GM12878 (cell line): Measurements from ENCODE around the gene TK1. TPM values are rescaled to one million over a fixed set of nuclear protein-coding genes. Genes with fewer than 3 reads are reported as not detected.

Source experiments
- ASH2L ChIP-seq: fragments of 300-600, 200-600 bp; sonication (generic); IDR thresholded peaks from 2 replicates; pipeline ENCODE4 v1.6.1; 2017; ENCODE audit warnings: low read depth, mild to moderate bottlenecking, borderline replicate concordance
- ATF7 ChIP-seq: fragments of 450-650 bp; IDR thresholded peaks from 2 replicates; pipeline ENCODE4 v1.6.1; 2016; ENCODE audit warnings: low read depth, mild to moderate bottlenecking
- CBFB ChIP-seq: IDR thresholded peaks from 2 replicates; pipeline ENCODE4 v1.6.1; 2016; ENCODE audit warnings: antibody characterized with exemption, low read depth
- CBX5 ChIP-seq: sonication (generic); IDR thresholded peaks from 2 replicates; pipeline ENCODE4 v1.6.1; 2016; ENCODE audit warnings: low read depth, moderate library complexity, mild to moderate bottlenecking, inconsistent platforms
- CEBPB ChIP-seq, 2 experiments: fragments of 150-350 bp in 1 of 2; IDR thresholded peaks; 2 replicates each; pipeline ENCODE4 v1.6.1; 2012 to 2014; ENCODE audit warnings: low read depth in 2 of 2, low read length in 2 of 2, borderline replicate concordance in 1 of 2, inconsistent platforms in 1 of 2
- CHD2 ChIP-seq: IDR thresholded peaks from 2 replicates; pipeline ENCODE4 v1.6.1; 2011; ENCODE audit warnings: low read depth, low read length, improper control_type of control experiment, borderline replicate concordance
- FOXK2 ChIP-seq: fragments of 450-650 bp; IDR thresholded peaks from 2 replicates; pipeline ENCODE4 v1.6.1; 2017; ENCODE audit warnings: mild to moderate bottlenecking, moderate library complexity
- GATAD2B ChIP-seq: fragments of 450-650 bp; conservative IDR thresholded peaks from 2 replicates; pipeline ENCODE4 v1.6.1; 2017; ENCODE audit warnings: low read depth, mild to moderate bottlenecking, moderate library complexity
- HDAC6 ChIP-seq: fragments of 200-600 bp; sonication (generic); IDR thresholded peaks from one replicate; pipeline ENCODE4 v1.8.0; 2017; ENCODE audit warnings: antibody characterized with exemption; ENCODE audit not compliant: unreplicated experiment
- KLF5 ChIP-seq: fragments of 450-650 bp; IDR thresholded peaks from 2 replicates; pipeline ENCODE4 v1.6.1; 2014; ENCODE audit warnings: mild to moderate bottlenecking; ENCODE audit not compliant: partially characterized antibody
- MEF2B ChIP-seq: fragments of 450-650 bp; IDR thresholded peaks from 2 replicates; pipeline ENCODE4 v1.6.1; 2018; ENCODE audit warnings: mild to moderate bottlenecking, moderate library complexity; ENCODE audit not compliant: partially characterized antibody, poor library complexity, severe bottlenecking
- NFXL1 ChIP-seq: fragments of 450-650 bp; IDR thresholded peaks from 2 replicates; pipeline ENCODE4 v1.6.1; 2017; ENCODE audit warnings: antibody characterized with exemption, mild to moderate bottlenecking, borderline replicate concordance
- NFYB ChIP-seq: IDR thresholded peaks from 2 replicates; pipeline ENCODE4 v1.6.1; 2011; ENCODE audit warnings: low read depth, mild to moderate bottlenecking, low read length, improper control_type of control experiment, moderate library complexity; ENCODE audit not compliant: insufficient read depth
- NKRF ChIP-seq: fragments of 450-650 bp; conservative IDR thresholded peaks from 2 replicates; pipeline ENCODE4 v1.6.1; 2017; ENCODE audit warnings: mild to moderate bottlenecking, moderate library complexity
- NRF1 ChIP-seq: conservative IDR thresholded peaks from 2 replicates; pipeline ENCODE4 v1.6.1; 2011; ENCODE audit warnings: mild to moderate bottlenecking, low read depth, low read length, improper control_type of control experiment
- POLR2AphosphoS5 ChIP-seq: IDR thresholded peaks from 2 replicates; pipeline ENCODE4 v1.6.1; 2011; ENCODE audit warnings: mild to moderate bottlenecking, low read length, inconsistent platforms
- RCOR1 ChIP-seq: conservative IDR thresholded peaks from 2 replicates; pipeline ENCODE4 v1.6.1; 2012; ENCODE audit warnings: low read depth, low read length, improper control_type of control experiment
- RELB ChIP-seq: fragments of 450-650 bp; IDR thresholded peaks from 2 replicates; pipeline ENCODE4 v1.6.1; 2017; ENCODE audit warnings: low read depth, mild to moderate bottlenecking, moderate library complexity
- RFX5 ChIP-seq: IDR thresholded peaks from 2 replicates; pipeline ENCODE4 v1.6.1; 2011; ENCODE audit warnings: low read depth, low read length, improper control_type of control experiment
- ZNF274 ChIP-seq: IDR thresholded peaks from one replicate; pipeline ENCODE4 v1.8.0; 2011; ENCODE audit not compliant: insufficient read length, insufficient read depth
- polyA plus RNA-seq, 11 experiments: library from polyadenylated mRNA; depleted of rRNA in 4 of 11; unstranded in 6 of 11; stranded (reverse) in 5 of 11; fragments of >200 nt; fragmentation: Nextera tagmentation in 4 of 11; fragmentation: Illumina TruSeq in 1 of 11; extraction: Ambion mirVana in 4 of 11; extraction: Trizol in 1 of 11; gene quantifications; 1 replicate in 1 of 11; 2 replicates in 10 of 11; pipeline versions ENCODE4 v1.2.1 to v1.2.3, GENCODE V29; 2011 to 2016; ENCODE audit warnings: inconsistent platforms in 2 of 11, missing spikeins in 2 of 11, low read depth in 1 of 11
- total RNA-seq, 4 experiments: library from RNA; depleted of rRNA in 3 of 4; stranded (reverse); fragments of >200 nt in 3 of 4; fragmentation: Illumina TruSeq in 1 of 4; extraction: Trizol in 1 of 4; gene quantifications; 2 replicates each; pipeline versions ENCODE4 v1.2.1 to v1.2.3, GENCODE V29; 2013 to 2021
- TF ChIP-seq, protein P1 (sequence below): IDR thresholded peaks from 2 replicates; pipeline ENCODE4 v1.6.1; 2012; ENCODE audit warnings: low read depth, low read length, improper control_type of control experiment

TK1 gene
- total and polyA plus RNA-seq, 10 of the 15 experiments (the other 5 are each of a cell fraction or from before 2014, with no cell fraction given) = 4.6 to 175 (median 77.9) TPM

DNA sequence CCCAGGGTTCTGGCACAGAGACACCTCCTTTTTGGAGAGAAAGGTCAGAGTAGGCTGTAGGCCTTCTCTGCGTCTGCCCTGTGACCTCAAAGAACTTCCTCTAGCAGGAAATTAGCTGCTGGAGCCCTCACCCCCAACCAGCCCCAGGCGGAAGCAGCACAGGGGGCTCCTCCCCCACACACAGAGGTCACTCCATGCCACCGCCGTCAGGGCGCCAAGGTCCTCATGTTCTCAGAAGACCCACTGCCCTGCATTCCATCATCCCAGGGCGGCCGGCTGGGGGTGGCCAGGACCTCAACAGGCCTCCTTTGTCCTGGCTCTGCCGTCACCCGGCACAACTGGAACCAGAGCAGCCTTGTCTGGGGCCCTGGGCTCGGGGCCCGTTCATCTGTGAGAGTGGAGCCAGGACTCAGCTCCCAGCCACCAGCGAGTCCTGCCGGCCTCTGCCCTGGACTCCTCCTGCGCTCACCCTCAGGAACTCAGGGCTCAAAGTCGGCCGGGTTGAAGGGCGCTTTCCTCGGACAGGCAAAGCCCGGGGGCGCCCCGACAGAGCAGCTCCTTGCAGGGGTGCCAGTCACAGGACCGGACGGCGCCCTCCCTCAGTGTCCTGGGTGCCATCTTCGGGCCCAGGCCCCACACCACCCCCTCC lies 59.5 kb downstream of the TK1 start (continued):
- TF ChIP-seq NKRF (peak; percentile 12; the same call in 1 of the 2 replicates), RCOR1 (no peak), RELB (0 out of 2 replicates have a peak, but pooled peaks have one; percentile 18), CBX5 (no peak), ATF7 (0 out of 2 replicates have a peak, but pooled peaks have one; percentile 13), MEF2B (no peak), POLR2AphosphoS5 (peak; percentile 50; the same call in 1 of the 2 replicates), HDAC6 (no peak), CEBPB (IDR thresholded peaks at IDR 0.05; ENCODE audit: borderline replicate concordance in 1 of 2, low read depth in 2 of 2, low read length in 2 of 2) (no peak), ZNF274 (no peak), NFYB (no peak), CBFB (0 out of 2 replicates have a peak, but pooled peaks have one; percentile 36), CHD2 (peak; percentile 67; the same call in 1 of the 2 replicates), KLF5 (no peak), FOXK2 (no peak), GATAD2B (peak; percentile 45; the same call in 1 of the 2 replicates), RFX5 (no peak), NFXL1 (no peak), NRF1 (no peak), ASH2L (no peak)
- TF ChIP-seq, protein P1, sequence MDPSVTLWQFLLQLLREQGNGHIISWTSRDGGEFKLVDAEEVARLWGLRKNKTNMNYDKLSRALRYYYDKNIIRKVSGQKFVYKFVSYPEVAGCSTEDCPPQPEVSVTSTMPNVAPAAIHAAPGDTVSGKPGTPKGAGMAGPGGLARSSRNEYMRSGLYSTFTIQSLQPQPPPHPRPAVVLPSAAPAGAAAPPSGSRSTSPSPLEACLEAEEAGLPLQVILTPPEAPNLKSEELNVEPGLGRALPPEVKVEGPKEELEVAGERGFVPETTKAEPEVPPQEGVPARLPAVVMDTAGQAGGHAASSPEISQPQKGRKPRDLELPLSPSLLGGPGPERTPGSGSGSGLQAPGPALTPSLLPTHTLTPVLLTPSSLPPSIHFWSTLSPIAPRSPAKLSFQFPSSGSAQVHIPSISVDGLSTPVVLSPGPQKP = no peak
